OCI-LY7 (cell line): ENCODE data around the gene CDC34. TPM values are rescaled to one million over a fixed set of nuclear protein-coding genes. Genes with fewer than 3 reads are reported as not detected.

ENCODE experiments used
- BruUV-seq: library from RNA; stranded (reverse); fragments of 400-500 nt; replicated peaks from 2 replicates; lab custom pipeline; 2021; lab: Mats Ljungman, UMichigan
- CTCF ChIA-PET: fragments of 300-600 bp; sonication (Branson Sonifier 250); formaldehyde crosslinking; loops from one replicate; lab custom pipeline; 2022; ENCODE audit warnings: antibody characterized with exemption; ENCODE audit not compliant: unreplicated experiment; lab: Charles Lee
- POLR2A ChIA-PET: fragments of 300-600 bp; sonication (Branson Sonifier 250); formaldehyde crosslinking; loops from one replicate; lab custom pipeline; 2022; ENCODE audit warnings: antibody characterized with exemption; lab: Charles Lee
- DNase-seq: peaks from one replicate; pipeline ENCODE4 v3.0.0-alpha.2; 2015; ENCODE audit warnings: low spot score
- H2AFZ ChIP-seq: fragments of 200-600 bp; sonication (generic), shearing (Covaris generic); 2 replicates; pipeline ENCODE4 v1.6.1; 2014; ENCODE audit warnings: mild to moderate bottlenecking, antibody characterized with exemption, low read length, moderate library complexity
- H3K27ac ChIP-seq: fragments of 200-600 bp; sonication (generic); 2 replicates; pipeline ENCODE4 v1.5.1; 2014; ENCODE audit warnings: mixed run types, low read depth, mild to moderate bottlenecking, moderate library complexity, low read length, inconsistent platforms; ENCODE audit not compliant: poor library complexity, severe bottlenecking
- H3K36me3 ChIP-seq: fragments of 200-600 bp; sonication (generic); 2 replicates; pipeline ENCODE4 v1.6.1; 2014; ENCODE audit warnings: mild to moderate bottlenecking, antibody characterized with exemption, low read length, moderate library complexity, mixed read lengths; ENCODE audit not compliant: insufficient read depth
- H3K4me1 ChIP-seq: fragments of 200-600 bp; sonication (generic); 2 replicates; pipeline ENCODE4 v1.5.1; 2014; ENCODE audit warnings: mild to moderate bottlenecking, low read length; ENCODE audit not compliant: insufficient read depth, poor library complexity, severe bottlenecking
- H3K4me2 ChIP-seq: fragments of 200-600 bp; sonication (generic); 2 replicates; pipeline ENCODE4 v1.6.1; 2014; ENCODE audit warnings: mild to moderate bottlenecking, low read length
- H3K4me3 ChIP-seq: fragments of 200-600 bp; sonication (generic); 2 replicates; pipeline ENCODE4 v1.5.1; 2014; ENCODE audit warnings: mild to moderate bottlenecking, low read depth, low read length; ENCODE audit not compliant: poor library complexity, severe bottlenecking
- H3K79me2 ChIP-seq: fragments of 200-600 bp; sonication (generic); 2 replicates; pipeline ENCODE4 v1.6.1; 2016; ENCODE audit warnings: low read depth, mild to moderate bottlenecking, low read length, moderate library complexity, mixed read lengths; ENCODE audit not compliant: insufficient read depth
- H3K9me2 ChIP-seq: fragments of 200-600 bp; sonication (generic); 2 replicates; pipeline ENCODE4 v1.6.1; 2016; ENCODE audit warnings: mild to moderate bottlenecking, low read length, mixed read lengths; ENCODE audit not compliant: insufficient read depth
- H3K9me3 ChIP-seq: fragments of 200-600 bp; sonication (generic); 2 replicates; pipeline ENCODE4 v1.6.1; 2014; ENCODE audit warnings: mild to moderate bottlenecking, mixed run types, low read length, mixed read lengths
- H4K20me1 ChIP-seq: fragments of 200-600 bp; sonication (generic); 2 replicates; pipeline ENCODE4 v1.6.1; 2014; ENCODE audit warnings: mild to moderate bottlenecking, antibody characterized with exemption, low read length, moderate library complexity, mixed read lengths; ENCODE audit not compliant: insufficient read depth
- CTCF ChIP-seq: fragments of 200-600 bp; sonication (generic); conservative IDR thresholded peaks from 2 replicates; pipeline ENCODE4 v1.5.1; 2014; ENCODE audit warnings: mild to moderate bottlenecking, antibody characterized with exemption, low read length, moderate library complexity, mixed read lengths
- EZH2phosphoT487 ChIP-seq: fragments of 200-600 bp; sonication (generic); IDR thresholded peaks from 2 replicates; pipeline ENCODE4 v1.6.1; 2018; ENCODE audit warnings: low read depth, borderline replicate concordance, mild to moderate bottlenecking, mixed run types, antibody characterized with exemption, low read length, moderate library complexity, mixed read lengths
- intact Hi-C: fragments of 100-400 bp; cut with micrococcal nuclease; formaldehyde crosslinking; loops from one replicate; pipeline ENCODE4 v1.10.0; 2022; ENCODE audit not compliant: unreplicated experiment
- total RNA-seq, 2 experiments: library from RNA; depleted of rRNA in 1 of 2; stranded (reverse); fragments of >200 nt in 1 of 2; shearing (Covaris generic) in 1 of 2; gene quantifications; 2 replicates each; pipeline ENCODE4 v1.2.3, GENCODE V29; 2014 to 2022

CDC34 gene
- total RNA-seq, 2 experiments from 2014 or later, result 58.2 to 77.2 TPM

- H3K9me2 ChIP-seq, result no peaks in the 10 kb centered on the region
- TF ChIP-seq EZH2phosphoT487 (no peak), CTCF (no peak)
- H3K79me2 ChIP-seq, result no peaks in the 10 kb centered on the region
- POLR2A ChIA-PET, result no interaction called here
- H3K4me2 ChIP-seq, result no peak overlapping the region
- H3K27ac ChIP-seq, result no peak overlapping the region
- DNase-seq, result no peak
- CTCF ChIA-PET, result no interaction called here
- BruUV-seq, result no TSS peak
- H2AFZ ChIP-seq, result no peak overlapping the region
- no peaks in the 10 kb centered on the region for H3K36me3 ChIP-seq
- H3K4me3 ChIP-seq, result no peak overlapping the region
- intact Hi-C loops, result no loop called here
- no peaks in the 10 kb centered on the region for H3K9me3 ChIP-seq
- H4K20me1 ChIP-seq, result no peaks in the 10 kb centered on the region
- H3K4me1 ChIP-seq, result peaks cover 6% of the 10 kb centered on the region
These were observed 33.6 kb upstream of the CDC34 start for GRCh38 chr19:497869-498510.

- Histone ChIP-seq H3K27ac (no peak overlapping the region), H2AFZ (no peak overlapping the region), H3K79me2 (no peaks in the 10 kb centered on the region), H3K36me3 (no peaks in the 10 kb centered on the region), H3K4me1 (peaks cover 6% of the 10 kb centered on the region), H3K9me2 (no peaks in the 10 kb centered on the region), H3K4me3 (no peak overlapping the region), H4K20me1 (no peaks in the 10 kb centered on the region), H3K4me2 (no peak overlapping the region), H3K9me3 (no peaks in the 10 kb centered on the region)
- no TSS peak for BruUV-seq
- CTCF ChIA-PET, result no interaction called here
- POLR2A ChIA-PET, result no interaction called here
- intact Hi-C loops, result no loop called here
- TF ChIP-seq EZH2phosphoT487 (no peak), CTCF (no peak)
- DNase-seq, result no peak
These were observed 33.1 kb upstream of the CDC34 start for GRCh38 chr19:498511-498891.

- H2AFZ ChIP-seq, result no peak overlapping the region
- H3K4me1 ChIP-seq, result peaks cover 6% of the 10 kb centered on the region
- no peaks in the 10 kb centered on the region for H3K9me3 ChIP-seq
- no peak overlapping the region for H3K27ac ChIP-seq
- no peak overlapping the region for H3K4me2 ChIP-seq
- no peak for DNase-seq
- H3K9me2 ChIP-seq, result no peaks in the 10 kb centered on the region
- intact Hi-C loops, result no loop called here
- H3K4me3 ChIP-seq, result no peak overlapping the region
- no peaks in the 10 kb centered on the region for H4K20me1 ChIP-seq
- no peak for TF ChIP-seq CTCF
- no peak for TF ChIP-seq EZH2phosphoT487
- no TSS peak for BruUV-seq
- CTCF ChIA-PET, result no interaction called here
- POLR2A ChIA-PET, result no interaction called here
- H3K36me3 ChIP-seq, result no peaks in the 10 kb centered on the region
- no peaks in the 10 kb centered on the region for H3K79me2 ChIP-seq
These were observed 32.5 kb upstream of the CDC34 start for GRCh38 chr19:498977-499623.
